DOHH2 (cell line): ENCODE results near the gene RAB29.

Experiments
- H3F3A ChIP-seq: fragments of 200-600 bp; sonication (generic), shearing (Covaris generic); 2 replicates; pipeline ENCODE4 v1.6.0; 2016; ENCODE audit warnings: antibody characterized with exemption, mild to moderate bottlenecking; ENCODE audit not compliant: control insufficient read depth, insufficient read depth
- H3K27ac ChIP-seq: fragments of 200-600 bp; sonication (generic); 2 replicates; pipeline ENCODE4 v1.5.1; 2014; ENCODE audit warnings: low read depth, mild to moderate bottlenecking, low read length, moderate library complexity
- H3K27me3 ChIP-seq: fragments of 200-600 bp; sonication (generic); 2 replicates; pipeline ENCODE4 v1.6.1; 2014; ENCODE audit warnings: mild to moderate bottlenecking, low read length, mixed read lengths; ENCODE audit not compliant: control insufficient read depth
- H3K36me3 ChIP-seq: fragments of 200-600 bp; sonication (generic); 2 replicates; pipeline ENCODE4 v1.6.1; 2014; ENCODE audit warnings: mild to moderate bottlenecking, low read length, moderate library complexity, mixed read lengths; ENCODE audit not compliant: control insufficient read depth
- H3K4me1 ChIP-seq: fragments of 200-600 bp; sonication (generic); 2 replicates; pipeline ENCODE4 v1.6.1; 2014; ENCODE audit warnings: mild to moderate bottlenecking, low read length, mixed read lengths; ENCODE audit not compliant: control insufficient read depth
- H3K4me2 ChIP-seq: fragments of 200-600 bp; sonication (generic); 2 replicates; pipeline ENCODE4 v1.6.0; 2014; ENCODE audit warnings: mild to moderate bottlenecking, low read length, moderate library complexity
- H3K4me3 ChIP-seq: fragments of 200-600 bp; sonication (generic); 2 replicates; pipeline ENCODE4 v1.5.1; 2014; ENCODE audit warnings: mild to moderate bottlenecking, low read length, mixed read lengths
- H3K79me2 ChIP-seq: fragments of 200-600 bp; sonication (generic); 2 replicates; pipeline ENCODE4 v1.6.1; 2014; ENCODE audit warnings: mild to moderate bottlenecking, low read length, mixed read lengths; ENCODE audit not compliant: control insufficient read depth
- H3K9me2 ChIP-seq: fragments of 200-600 bp; sonication (generic); replicated peaks from 2 replicates; pipeline ENCODE4 v1.6.1; 2014; ENCODE audit warnings: mild to moderate bottlenecking, low read length, mixed read lengths; ENCODE audit not compliant: control insufficient read depth
- H3K9me3 ChIP-seq: fragments of 200-600 bp; sonication (generic); 2 replicates; pipeline ENCODE4 v1.6.1; 2014; ENCODE audit warnings: antibody characterized with exemption, low read length, mixed read lengths; ENCODE audit not compliant: control insufficient read depth, insufficient read depth
- H4K20me1 ChIP-seq: fragments of 200-600 bp; sonication (generic); 2 replicates; pipeline ENCODE4 v1.6.0; 2014; ENCODE audit warnings: low read depth, mild to moderate bottlenecking, antibody characterized with exemption, low read length, moderate library complexity; ENCODE audit not compliant: control insufficient read depth, insufficient read depth
- CTCF ChIP-seq: fragments of 200-600 bp; sonication (generic); IDR thresholded peaks from one replicate; pipeline ENCODE4 v1.5.1; 2014; ENCODE audit warnings: antibody characterized with exemption, mild to moderate bottlenecking, low read depth, low read length; ENCODE audit not compliant: poor library complexity, severe bottlenecking
- EZH2phosphoT487 ChIP-seq: fragments of 200-600 bp; sonication (generic); IDR thresholded peaks from 2 replicates; pipeline ENCODE4 v1.6.1; 2017; ENCODE audit warnings: borderline replicate concordance, mild to moderate bottlenecking, antibody characterized with exemption, low read length, moderate library complexity, mixed read lengths

The RAB29 gene

DNA sequence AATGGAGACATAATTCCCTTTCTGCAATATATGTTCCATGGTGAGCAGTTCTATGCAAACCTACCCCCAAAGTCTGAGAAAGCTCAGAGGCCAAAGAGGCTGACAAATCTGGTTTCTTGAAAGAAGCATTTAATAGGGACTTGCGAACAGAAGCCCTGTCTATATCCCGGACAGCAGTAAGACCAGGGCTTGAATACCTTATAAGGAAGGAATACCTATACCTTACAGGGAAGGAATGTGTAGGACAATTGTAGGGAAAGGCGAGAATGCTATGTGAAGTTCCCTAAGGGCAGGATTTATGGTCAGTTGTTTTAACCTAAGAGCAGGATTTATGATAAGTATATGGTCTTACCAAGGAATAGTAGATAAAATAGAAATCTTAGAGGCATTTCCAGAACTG is 42.7 kb upstream of the RAB29 start:
- Histone ChIP-seq H3K36me3 (peaks cover 5% of the 10 kb centered on the region; the same call in 1 of the 2 replicates), H3K4me1 (peaks cover 83% of the 10 kb centered on the region)
- TF ChIP-seq EZH2phosphoT487 (no peak), CTCF (no peak)

DNA sequence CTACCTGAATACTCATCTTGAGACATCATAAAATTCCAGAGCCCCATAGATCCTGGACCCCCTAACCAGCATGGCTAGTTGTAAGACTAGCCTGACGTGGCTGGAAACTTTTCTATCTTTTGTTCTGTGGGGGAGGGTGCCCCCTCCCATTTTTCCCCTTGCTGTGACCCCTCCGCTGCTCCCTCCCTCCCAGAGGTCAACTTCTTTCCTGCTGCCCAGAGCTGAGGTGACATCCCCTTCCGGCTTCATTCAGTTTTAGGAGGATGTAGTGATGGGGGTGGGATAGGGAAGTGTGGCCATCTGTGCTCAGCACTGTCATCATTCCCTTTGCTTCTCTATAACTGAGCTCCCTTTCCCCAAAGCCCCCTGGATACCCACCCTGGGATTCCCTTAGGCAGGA is 42.1 kb upstream of the RAB29 start:
- H3K4me1 ChIP-seq = peaks cover 77% of the 10 kb centered on the region
- H4K20me1 ChIP-seq = no peaks in the 10 kb centered on the region
- H3K9me2 ChIP-seq = no peaks in the 10 kb centered on the region
- no peak overlapping the region for H3K4me3 ChIP-seq
- no peaks in the 10 kb centered on the region; the same call in 1 of the 2 replicates for H3K36me3 ChIP-seq
- H3K4me2 ChIP-seq = no peak overlapping the region
- H3K27me3 ChIP-seq = no peaks in the 10 kb centered on the region
- H3K9me3 ChIP-seq = peaks cover under 1% of the 10 kb centered on the region; the same call in 1 of the 2 replicates
- peaks cover 8% of the 10 kb centered on the region; the same call in 1 of the 2 replicates for H3F3A ChIP-seq
- no peak overlapping the region for H3K27ac ChIP-seq
- H3K79me2 ChIP-seq = peaks cover 51% of the 10 kb centered on the region
- TF ChIP-seq EZH2phosphoT487 (no peak), CTCF (no peak)

More for the DNA sequence above, 42.7 kb upstream of the RAB29 start:
- H3K4me2 ChIP-seq = 0 out of 2 replicates have a peak overlapping the region, but pooled peaks have one; percentile 3
- no peaks in the 10 kb centered on the region for H3K9me2 ChIP-seq
- H3K27me3 ChIP-seq = no peaks in the 10 kb centered on the region
- no peak overlapping the region for H3K4me3 ChIP-seq
- H3K9me3 ChIP-seq = peaks cover 7% of the 10 kb centered on the region; the same call in 1 of the 2 replicates
- peaks cover 46% of the 10 kb centered on the region for H3K79me2 ChIP-seq
- no peak overlapping the region for H3K27ac ChIP-seq
- H3F3A ChIP-seq = peaks cover 8% of the 10 kb centered on the region; the same call in 1 of the 2 replicates
- H4K20me1 ChIP-seq = no peaks in the 10 kb centered on the region

- Histone ChIP-seq H3K27ac (peak overlapping the region; percentile 26; the same call in 1 of the 2 replicates), H3F3A (peaks cover 4% of the 10 kb centered on the region), H3K4me2 (peak overlapping the region; percentile 93), H3K9me3 (no peaks in the 10 kb centered on the region), H3K36me3 (peaks cover 23% of the 10 kb centered on the region), H3K79me2 (peaks cover 79% of the 10 kb centered on the region), H3K9me2 (no peaks in the 10 kb centered on the region), H3K4me1 (peaks cover 79% of the 10 kb centered on the region), H4K20me1 (peaks cover 10% of the 10 kb centered on the region), H3K27me3 (no peaks in the 10 kb centered on the region), H3K4me3 (peak overlapping the region; percentile 96)
- no peak for TF ChIP-seq EZH2phosphoT487
- TF ChIP-seq CTCF = no peak
These were observed 38.4 kb upstream of the RAB29 start for GRCh38 chr1:205813755-205814058.
